Esophagus squamous epithelium (tissue), 5 donors: ENCODE results near the gene FRMD6. TPM values are rescaled to one million over a fixed set of nuclear protein-coding genes. Genes with fewer than 3 reads are reported as not detected.

Source experiments
- DNase-seq: peaks from one replicate; lab custom pipeline; 2025; lab: John Stamatoyannopoulos, UW
- H3K27ac ChIP-seq, 4 donors: fragments of 200-600 bp; sonication (generic); one replicate each; pipeline ENCODE4 v1.5.1; 2016 to 2019; ENCODE audit warnings: mild to moderate bottlenecking in 1 of 4
- H3K27me3 ChIP-seq, 4 donors: fragments of 200-600 bp; sonication (generic); 1 replicate in 3 of 4; 2 replicates in 1 of 4; pipeline versions ENCODE4 v1.5.1 to v1.6.0; 2017 to 2021; ENCODE audit warnings: antibody characterized with exemption in 1 of 4
- H3K36me3 ChIP-seq, 3 donors: fragments of 200-600 bp; sonication (generic); one replicate each; pipeline ENCODE4 v1.5.1; 2016 to 2019
- H3K4me1 ChIP-seq, 3 donors: fragments of 200-600 bp; sonication (generic); one replicate each; pipeline ENCODE4 v1.5.1; 2017 to 2019
- H3K4me3 ChIP-seq, 4 donors: fragments of 200-600 bp; sonication (generic); 1 replicate in 3 of 4; 2 replicates in 1 of 4; pipeline ENCODE4 v1.5.1; 2016 to 2019; ENCODE audit warnings: mild to moderate bottlenecking in 2 of 4, moderate library complexity in 1 of 4
- H3K9me3 ChIP-seq, 3 donors: fragments of 200-600 bp; sonication (generic); one replicate each; pipeline ENCODE4 v1.5.1; 2016 to 2019
- CTCF ChIP-seq, 6 experiments: fragments of 450-650 bp in 4 of 6; fragments of 200-600 bp in 2 of 6; sonication (generic) in 2 of 6; IDR thresholded peaks; one replicate each; pipeline ENCODE4 v1.5.1; 2016 to 2019; ENCODE audit warnings: antibody characterized with exemption in 6 of 6, mild to moderate bottlenecking in 4 of 6, moderate library complexity in 4 of 6
- POLR2A ChIP-seq, 4 donors: fragments of 450-650 bp; IDR thresholded peaks; one replicate each; pipeline ENCODE4 v1.6.1; 2017; ENCODE audit warnings: antibody characterized with exemption in 4 of 4, mild to moderate bottlenecking in 4 of 4, moderate library complexity in 3 of 4
- WGBS, 2 donors: methylation state at CpG; one replicate each; pipeline ENCODE4 v1.1.5; 2018; 5-methylcytosine and 5-hydroxymethylcytosine counted together
- intact Hi-C: fragments of 100-400 bp; cut with DNase I; formaldehyde crosslinking; loops from one replicate; pipeline ENCODE4 v1.15.0; 2022
- total RNA-seq, 4 donors: library from RNA; depleted of rRNA; stranded (reverse); fragments of >200 nt; gene quantifications; one replicate each; pipeline ENCODE4 v1.1.0, GENCODE V29; 2016
- donor health status: DM: yes; HTN: yes; CAD: no.

Gene FRMD6
- total RNA-seq, 4 donors from 2014 or later: 98.1 to 191 (median 110) TPM

GRCh38 chr14:51653775-51654532 is 2.2 kb downstream of the FRMD6 start:
- 42 to 60% methylated on average over 4 of the region's 4 CpGs for WGBS, 2 donors
- TF ChIP-seq CTCF (IDR thresholded peaks at IDR 0.05): no peak
- TF ChIP-seq POLR2A (IDR thresholded peaks at IDR 0.05): no peak
- Histone ChIP-seq H3K36me3 (peaks cover 0 to 13% (median 0%) of the 10 kb centered on the region in 3 donors), H3K4me3 (peak overlapping the region; percentile 69 to 88 (median 87)), H3K27me3 (no peaks in the 10 kb centered on the region), H3K27ac (peak overlapping the region; percentile 60 to 98 (median 98)), H3K4me1 (peaks cover 0 to 83% (median 15%) of the 10 kb centered on the region in 3 donors), H3K9me3 (no peaks in the 10 kb centered on the region)
- intact Hi-C loops: loop anchor here (10.0 kb wide), 1 partner anchor 369 kb away; no protein-coding TSS in a partner anchor
- DNase-seq: no peak

GRCh38 chr14:51654533-51654845 is 2.8 kb downstream of the FRMD6 start:
- Histone ChIP-seq H3K36me3 (peaks cover 0 to 13% (median 0%) of the 10 kb centered on the region in 3 donors), H3K27ac (peak overlapping the region in 3 of 4 donors; percentile 12 to 98 (median 98)), H3K4me1 (peaks cover 0 to 85% (median 12%) of the 10 kb centered on the region in 3 donors), H3K27me3 (no peaks in the 10 kb centered on the region), H3K9me3 (no peaks in the 10 kb centered on the region), H3K4me3 (peak overlapping the region in 3 of 4 donors; percentile 87 to 88 (median 87))
- WGBS, 2 donors: 18 to 50% methylated on average over 1 of the region's 1 CpG
- DNase-seq: no peak
- intact Hi-C loops: loop anchor here (10.0 kb wide), 1 partner anchor 370 kb away; no protein-coding TSS in a partner anchor
- TF ChIP-seq POLR2A (IDR thresholded peaks at IDR 0.05): no peak
- no peak for TF ChIP-seq CTCF (IDR thresholded peaks at IDR 0.05)

- no peak overlapping the region for H3K27ac ChIP-seq
- 50 to 70% methylated on average over 1 of the region's 1 CpG for WGBS, 2 donors
- no peak overlapping the region for H3K4me3 ChIP-seq
- DNase-seq: no peak
- H3K27me3 ChIP-seq: no peaks in the 10 kb centered on the region
- H3K4me1 ChIP-seq: peaks cover 0 to 84% (median 7%) of the 10 kb centered on the region in 3 donors
- H3K36me3 ChIP-seq: peaks cover 0 to 13% (median 0%) of the 10 kb centered on the region in 3 donors
- intact Hi-C loops: loop anchor here (10.0 kb wide), 1 partner anchor 373 kb away; no protein-coding TSS in a partner anchor
- no peaks in the 10 kb centered on the region for H3K9me3 ChIP-seq
- TF ChIP-seq CTCF (IDR thresholded peaks at IDR 0.05) (no peak), POLR2A (IDR thresholded peaks at IDR 0.05) (no peak)
Measured at GRCh38 chr14:51657762-51658161, 6.1 kb downstream of the FRMD6 start.

GRCh38 chr14:51658441-51659173 is 6.9 kb downstream of the FRMD6 start:
- 67 to 72% methylated on average over 6 of the region's 6 CpGs for WGBS, 2 donors
- no peaks in the 10 kb centered on the region for H3K27me3 ChIP-seq
- H3K4me1 ChIP-seq: peaks cover 0 to 75% (median 7%) of the 10 kb centered on the region in 3 donors
- H3K27ac ChIP-seq: peak overlapping the region in 1 of 4 donors; percentile 2
- H3K36me3 ChIP-seq: peaks cover 0 to 18% (median 0%) of the 10 kb centered on the region in 3 donors
- intact Hi-C loops: loop anchor here (10.0 kb wide), 1 partner anchor 374 kb away; no protein-coding TSS in a partner anchor
- no peak overlapping the region for H3K4me3 ChIP-seq
- H3K9me3 ChIP-seq: no peaks in the 10 kb centered on the region
- no peak for TF ChIP-seq POLR2A (IDR thresholded peaks at IDR 0.05)
- no peak for TF ChIP-seq CTCF (IDR thresholded peaks at IDR 0.05)
- DNase-seq: no peak
